GM18498 (cell line): ENCODE measurements around the gene PCP4L1.

Experiments
- ATAC-seq: cut with Tn5 transposase; IDR thresholded peaks from one replicate; pipeline ENCODE4 v1.9.1; 2021; ENCODE audit warnings: mild to moderate bottlenecking, moderate library complexity; ENCODE audit not compliant: unreplicated experiment

PCP4L1 gene

DNA sequence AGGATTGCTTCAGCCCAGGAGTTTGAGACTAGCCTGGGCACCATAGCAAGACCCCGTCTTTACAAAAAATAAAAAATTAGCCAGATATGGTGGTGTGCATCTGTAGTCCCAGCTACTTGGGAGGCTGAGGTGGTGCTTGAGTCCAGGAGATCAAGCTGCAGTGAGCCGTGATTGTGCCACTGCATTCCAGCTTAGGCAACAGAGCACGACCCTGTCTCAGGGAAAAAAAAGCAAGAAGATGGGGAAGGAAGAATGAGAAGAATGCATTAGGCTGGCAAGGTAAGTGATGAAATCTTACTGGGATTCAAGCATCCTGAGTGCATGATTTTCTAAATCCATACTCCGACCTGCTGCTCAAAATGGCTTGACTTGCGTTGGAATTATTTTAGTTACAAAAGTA is 6.8 kb downstream of the PCP4L1 start:
- ATAC-seq: no peak

DNA sequence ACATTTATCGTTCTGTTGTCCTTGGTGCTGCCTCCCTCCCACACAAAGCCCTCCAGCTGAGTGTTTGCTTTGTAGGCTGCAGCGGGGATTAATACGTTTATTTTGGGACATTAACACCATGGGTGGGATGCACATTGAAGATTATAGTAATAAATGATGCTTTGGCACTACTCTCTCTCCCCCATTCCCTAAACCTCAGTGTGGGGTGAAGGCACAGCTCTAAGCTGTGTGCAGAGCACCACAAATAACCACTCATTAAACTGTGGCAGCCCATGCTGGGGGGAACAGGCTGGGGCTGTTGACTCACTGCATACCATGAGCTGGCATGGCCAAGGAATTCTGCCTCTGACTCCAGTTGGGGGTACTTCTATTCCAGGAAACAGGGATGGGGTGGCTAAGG is 7.7 kb downstream of the PCP4L1 start:
- ATAC-seq: no peak

DNA sequence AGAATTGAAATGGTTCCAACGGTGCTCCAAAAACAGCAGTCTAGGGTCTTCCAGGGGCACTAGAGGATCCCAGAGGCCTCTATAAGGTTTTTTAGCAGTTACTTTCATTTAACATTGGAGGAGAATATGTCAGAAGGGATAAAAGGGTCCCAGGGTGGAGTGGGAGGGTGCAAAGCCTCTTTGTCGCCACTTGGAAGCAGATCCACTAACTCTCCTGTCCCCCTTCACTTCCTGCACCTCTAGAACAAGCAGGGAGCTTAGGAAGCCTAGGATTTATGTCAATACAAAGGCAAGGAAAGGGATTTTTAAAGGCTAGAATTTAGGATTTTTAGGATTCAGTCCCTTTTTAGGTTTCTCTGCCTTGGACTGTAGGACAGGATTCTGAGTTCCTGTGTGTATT is 8.3 kb downstream of the PCP4L1 start:
- ATAC-seq: no peak

DNA sequence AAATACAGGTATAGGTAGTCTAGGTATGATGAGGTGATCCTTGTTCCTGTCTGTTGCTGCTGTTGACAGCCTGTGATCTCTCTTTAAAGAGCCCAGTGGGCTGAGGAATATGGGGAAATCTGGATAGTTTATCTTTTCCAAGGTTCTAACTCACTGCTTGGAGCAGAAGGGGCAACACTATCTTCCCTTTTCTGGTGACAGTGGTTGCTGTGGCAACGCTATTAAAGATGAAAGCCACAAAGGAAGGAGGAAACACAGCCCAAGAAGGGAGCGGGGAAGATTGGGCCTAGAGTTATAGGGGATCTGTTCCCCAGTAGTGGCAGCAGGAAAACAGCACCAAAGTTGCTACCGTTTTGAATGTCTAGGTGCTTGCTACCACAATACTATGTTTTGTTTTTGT is 8.8 kb downstream of the PCP4L1 start:
- ATAC-seq: no peak

DNA sequence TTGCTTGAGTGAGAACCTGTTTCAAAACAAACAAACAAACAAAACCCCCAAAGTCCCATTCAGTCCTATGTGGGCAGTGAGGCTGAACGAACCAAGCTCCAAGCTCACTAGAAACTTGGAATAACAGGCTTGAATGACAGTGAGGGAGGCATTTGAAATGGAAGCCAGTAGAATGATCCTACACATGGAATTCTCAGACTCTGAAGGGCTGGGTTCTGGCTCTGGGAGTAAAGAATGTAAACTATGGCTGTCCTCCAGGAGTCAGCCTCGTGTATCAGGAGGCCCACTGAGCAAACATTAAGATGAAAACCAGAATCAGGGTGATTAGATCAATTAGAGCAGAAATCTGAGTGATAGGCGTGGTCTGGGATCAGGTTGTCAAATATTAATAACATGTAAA is 14.9 kb downstream of the PCP4L1 start:
- no peak for ATAC-seq

DNA sequence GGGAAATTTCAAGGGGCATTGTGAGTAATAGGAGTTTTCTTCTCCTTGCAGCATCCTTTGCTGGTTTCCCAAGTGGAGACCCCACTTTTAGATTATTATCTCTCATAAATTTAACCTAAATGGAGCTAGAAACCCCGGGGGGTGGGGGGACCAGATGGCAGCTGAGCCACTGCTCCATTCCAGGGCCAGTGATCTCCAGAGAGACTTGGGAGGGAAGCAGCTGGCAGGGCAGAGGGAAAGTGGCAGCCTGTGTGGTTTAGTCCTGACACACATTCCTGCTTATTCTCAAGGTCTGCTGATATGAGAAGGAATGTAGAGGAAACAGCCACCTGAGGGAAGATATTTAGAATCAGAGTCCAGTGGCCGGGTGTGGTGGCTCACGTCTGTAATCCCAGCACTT is 16.3 kb downstream of the PCP4L1 start:
- ATAC-seq: no peak

DNA sequence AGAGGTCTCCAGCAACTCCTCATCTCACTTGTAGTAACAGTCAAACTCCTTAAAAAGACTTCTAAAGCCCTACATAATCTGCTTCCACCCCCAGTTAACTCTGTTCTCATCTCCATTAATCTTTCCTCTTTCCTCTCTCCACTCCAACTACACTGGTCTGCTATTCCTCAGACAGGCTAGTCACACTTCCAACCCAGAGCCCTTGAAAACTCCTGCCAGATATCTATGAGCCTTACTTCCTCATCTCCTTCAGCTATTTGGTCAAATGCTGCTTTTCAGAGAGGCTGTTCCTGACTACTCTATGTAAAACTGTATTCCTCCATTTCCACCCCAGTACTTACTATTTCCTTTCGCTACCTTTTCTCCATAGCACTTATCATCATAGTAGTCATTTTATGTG is 24.4 kb downstream of the PCP4L1 start:
- ATAC-seq: no peak

DNA sequence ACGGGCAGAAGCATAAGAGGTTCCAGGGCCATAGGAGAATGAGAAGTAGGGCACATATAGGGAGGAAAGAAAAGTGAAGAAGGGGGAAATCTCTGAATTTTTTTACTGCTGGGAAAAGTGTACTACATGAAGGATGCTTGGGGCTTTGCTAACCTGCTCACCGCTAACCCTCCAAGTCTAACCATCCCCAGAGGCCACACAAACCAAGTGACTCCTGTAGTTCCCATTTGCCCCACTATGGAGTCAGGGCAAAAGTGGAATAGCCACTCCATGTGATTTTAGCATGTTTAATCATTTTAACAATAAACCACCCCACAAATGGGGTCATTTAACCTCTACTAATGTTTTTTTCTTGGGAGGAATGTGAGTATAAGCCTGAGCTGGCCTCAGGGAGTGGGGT is 26.6 kb downstream of the PCP4L1 start:
- no peak for ATAC-seq

DNA sequence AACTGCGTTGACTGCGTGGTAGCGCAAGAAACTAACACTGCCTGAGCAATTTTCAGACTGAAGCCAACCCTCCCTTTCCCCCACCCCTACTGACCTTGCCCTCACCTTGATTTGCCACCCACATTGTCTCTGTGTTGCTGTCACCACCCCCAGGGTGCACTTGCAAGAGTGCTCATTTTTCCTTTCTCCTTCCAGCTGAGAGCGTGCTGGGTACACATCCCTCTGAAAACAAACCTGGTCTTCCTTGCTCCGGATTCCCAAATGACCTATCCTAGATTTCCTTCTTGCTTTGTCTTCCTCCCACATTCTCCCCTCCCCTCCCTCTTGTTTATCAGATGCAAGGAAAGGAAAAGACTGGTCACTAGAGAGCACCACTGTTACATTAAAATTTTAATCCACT is 27.0 kb downstream of the PCP4L1 start:
- ATAC-seq: no peak

DNA sequence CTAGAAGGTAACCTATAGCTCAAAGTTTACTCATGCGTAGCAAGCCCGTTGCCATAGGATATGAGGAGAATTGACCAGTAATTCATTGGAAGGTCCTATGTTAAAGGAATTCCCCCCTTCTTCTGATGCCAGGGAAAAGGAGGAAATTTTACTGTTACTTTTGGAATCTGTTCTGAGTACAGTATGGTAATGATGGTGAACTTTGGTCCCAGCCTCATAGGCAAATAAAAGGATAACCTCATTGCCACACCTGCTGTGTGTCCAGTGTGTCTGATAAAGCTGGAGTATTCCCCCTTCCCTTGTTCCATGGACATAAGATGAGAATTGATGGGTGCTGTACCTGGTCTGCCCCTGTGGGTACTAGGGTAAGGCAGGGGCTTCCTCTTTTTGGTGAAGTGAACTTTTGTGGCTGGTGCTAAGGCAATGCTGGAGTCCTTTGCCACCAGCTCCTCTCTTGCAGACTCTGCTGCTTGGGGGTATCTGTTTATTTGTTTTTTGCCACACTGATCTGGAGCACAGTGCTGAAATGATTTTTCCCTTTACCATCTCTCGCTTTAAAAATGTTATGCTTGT is 29.0 kb downstream of the PCP4L1 start:
- ATAC-seq: no peak

DNA sequence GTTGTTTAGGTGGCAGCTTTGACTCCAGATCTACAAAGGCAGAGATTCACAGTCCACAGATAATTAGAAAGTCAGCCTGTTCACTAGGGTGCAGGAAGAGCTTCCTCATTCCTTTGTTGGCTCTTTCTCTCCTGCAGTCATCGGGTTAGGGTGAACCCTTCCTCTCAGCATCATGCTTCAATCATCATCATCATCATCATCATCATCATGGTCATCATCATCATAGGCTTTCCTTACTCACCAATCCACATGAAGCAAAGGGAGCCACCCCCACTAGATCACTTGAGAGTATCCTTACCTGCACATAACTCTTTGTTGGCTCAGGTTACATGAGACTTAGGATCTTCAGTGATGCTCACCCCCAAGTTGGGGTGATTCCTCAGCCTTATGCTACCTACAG is 32.2 kb downstream of the PCP4L1 start:
- ATAC-seq: no peak

DNA sequence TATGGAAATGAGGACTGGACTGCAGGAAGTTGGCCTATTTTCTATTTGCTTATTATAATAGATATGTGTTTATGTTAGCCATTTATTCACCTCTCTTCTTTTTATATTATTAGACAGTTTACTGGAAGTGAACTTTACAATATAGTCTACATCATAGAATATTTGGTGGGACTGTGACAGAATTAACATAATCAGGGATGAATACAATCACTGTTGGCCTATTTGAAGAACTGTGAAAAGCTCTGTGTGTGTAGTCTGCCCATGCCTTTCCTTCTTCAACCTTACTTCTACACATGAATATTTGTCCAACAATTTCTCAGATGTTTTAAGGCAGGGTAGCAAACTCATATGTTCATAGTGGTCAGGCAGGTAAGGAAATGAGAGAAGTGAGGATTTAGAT is 38.9 kb downstream of the PCP4L1 start:
- no peak for ATAC-seq

DNA sequence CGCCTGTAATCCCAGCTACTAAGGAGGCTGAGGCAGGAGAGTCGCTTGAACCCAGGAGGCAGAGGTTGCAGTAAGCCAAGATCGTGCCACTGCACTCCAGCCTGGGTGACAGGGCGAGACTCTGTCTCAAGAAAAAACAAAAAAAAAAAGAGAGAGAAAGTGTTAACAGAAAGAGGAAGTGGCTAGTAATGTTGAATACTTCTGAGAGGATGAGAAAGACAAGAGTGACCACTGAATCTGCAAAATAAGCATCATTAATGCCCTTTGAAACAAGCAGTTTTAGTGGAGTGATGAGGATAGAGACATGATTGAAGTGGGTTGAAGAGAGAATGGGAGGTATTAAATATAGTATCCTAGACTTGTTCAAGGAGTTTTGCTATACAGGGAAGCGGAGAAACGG is 39.6 kb downstream of the PCP4L1 start:
- no peak for ATAC-seq

DNA sequence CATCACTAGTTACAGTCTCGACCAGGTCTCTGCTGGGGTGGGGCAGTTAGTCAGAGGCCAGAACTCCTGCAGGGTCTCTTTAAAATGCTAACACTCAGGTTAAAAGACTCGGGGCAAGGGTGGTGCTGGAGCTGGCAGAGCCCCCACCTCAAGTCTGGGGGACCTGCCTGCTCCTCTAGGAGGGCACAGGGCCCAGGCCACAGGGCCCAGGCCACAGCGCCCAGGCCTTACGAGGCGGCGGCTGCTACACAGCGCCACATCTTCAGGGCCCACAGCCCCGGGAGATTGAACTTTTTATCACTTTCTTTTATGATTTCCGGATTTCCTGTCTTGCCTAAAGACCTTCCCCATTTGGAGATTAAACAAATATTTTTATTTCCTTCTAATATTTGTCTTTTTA is 40.8 kb downstream of the PCP4L1 start:
- ATAC-seq: no peak

DNA sequence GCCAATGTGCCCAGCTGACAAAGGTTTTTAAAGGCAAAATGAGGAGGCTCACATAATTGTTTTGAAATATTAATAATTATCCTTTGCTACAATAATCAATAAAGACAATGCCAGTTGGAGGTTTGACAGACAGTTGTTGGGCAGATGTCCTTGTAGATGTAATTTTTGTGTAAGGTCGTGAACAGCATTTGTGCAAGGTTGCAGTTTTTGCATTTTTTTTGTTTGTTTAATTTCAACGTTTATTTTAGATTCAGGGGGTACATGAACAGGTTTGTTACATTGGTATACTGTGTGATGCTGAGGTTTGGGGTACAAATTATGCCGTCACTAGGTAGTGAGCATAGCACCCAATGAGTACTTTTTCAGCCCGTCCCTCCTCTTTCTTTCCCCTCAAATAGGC is 41.9 kb downstream of the PCP4L1 start:
- no peak for ATAC-seq

DNA sequence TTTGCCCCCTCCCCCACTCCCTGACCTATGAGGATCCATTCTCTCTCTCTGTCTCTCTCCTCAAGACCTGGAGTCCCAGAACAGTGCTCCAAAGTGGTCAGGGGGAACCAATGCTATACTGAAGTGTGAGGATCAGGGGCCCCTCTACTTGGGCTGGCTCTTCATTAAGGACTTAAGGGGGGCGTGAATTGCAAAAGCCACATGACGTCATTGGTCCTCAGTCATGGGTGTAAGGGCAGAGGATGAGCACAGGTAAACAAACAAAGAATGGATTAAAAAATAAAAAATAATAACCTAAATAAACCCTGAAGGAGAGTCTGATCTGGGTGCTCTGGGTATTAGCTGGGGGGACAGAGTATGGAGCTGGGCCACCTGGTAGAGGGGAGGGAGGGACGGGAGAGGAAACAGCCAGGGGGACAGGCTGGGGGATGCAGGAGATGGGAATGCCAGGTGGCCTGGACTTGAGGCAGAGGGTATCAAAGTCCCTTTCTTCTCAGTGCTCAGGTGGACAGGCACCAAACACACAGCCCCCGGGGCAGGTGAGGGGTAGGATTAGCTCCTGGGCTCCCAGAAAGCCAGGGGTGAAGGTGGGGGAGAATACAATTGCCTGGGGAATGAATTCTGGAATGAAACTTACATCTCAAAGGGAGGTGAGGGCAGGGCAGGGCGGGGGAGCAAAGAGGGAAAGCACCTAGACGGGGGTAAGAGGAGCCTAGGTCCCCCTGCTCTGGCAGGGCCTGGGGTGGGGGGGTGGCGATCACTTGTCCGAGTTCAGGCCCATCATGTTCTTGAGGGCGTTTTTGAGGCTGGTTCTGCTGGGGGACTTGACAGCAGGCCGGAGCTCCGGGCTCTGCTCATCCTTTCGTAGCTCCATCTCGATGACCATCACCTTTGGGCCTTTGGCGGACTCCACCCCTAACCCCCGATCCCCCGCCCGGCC is 46.7 kb downstream of the PCP4L1 start:
- no peak for ATAC-seq

DNA sequence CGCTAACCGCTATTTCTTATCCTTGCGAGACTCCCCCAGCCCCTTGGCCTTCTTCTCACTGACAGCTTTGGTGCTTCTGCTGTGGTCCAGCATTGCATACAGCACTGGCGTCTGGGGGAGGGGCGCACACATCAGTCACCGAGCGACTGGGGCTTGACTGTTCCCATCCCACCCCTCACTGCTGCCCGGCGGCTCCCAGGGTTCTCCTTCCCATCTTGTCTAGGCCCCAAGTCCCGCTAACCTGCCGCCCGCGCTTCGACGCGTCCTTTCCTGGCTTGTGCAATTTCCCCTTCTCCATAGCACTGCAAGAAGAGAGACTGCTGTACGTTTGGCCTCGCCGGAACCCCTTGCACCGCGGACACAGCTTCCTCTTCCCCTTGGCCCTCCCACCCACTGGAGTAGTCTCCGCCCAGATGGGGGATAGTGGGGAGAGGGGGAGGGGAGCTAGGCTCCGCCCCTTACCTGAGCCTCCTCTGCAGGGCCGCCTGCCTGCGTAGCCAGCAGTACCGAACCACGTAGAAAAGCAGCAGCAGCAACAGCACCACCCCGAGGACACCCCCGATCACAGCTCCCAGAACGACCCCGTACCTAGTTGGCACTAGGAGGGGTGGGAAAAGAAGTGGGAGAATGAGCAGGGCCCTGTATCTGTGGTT is 47.4 kb downstream of the PCP4L1 start:
- peak; percentile 83 for ATAC-seq

DNA sequence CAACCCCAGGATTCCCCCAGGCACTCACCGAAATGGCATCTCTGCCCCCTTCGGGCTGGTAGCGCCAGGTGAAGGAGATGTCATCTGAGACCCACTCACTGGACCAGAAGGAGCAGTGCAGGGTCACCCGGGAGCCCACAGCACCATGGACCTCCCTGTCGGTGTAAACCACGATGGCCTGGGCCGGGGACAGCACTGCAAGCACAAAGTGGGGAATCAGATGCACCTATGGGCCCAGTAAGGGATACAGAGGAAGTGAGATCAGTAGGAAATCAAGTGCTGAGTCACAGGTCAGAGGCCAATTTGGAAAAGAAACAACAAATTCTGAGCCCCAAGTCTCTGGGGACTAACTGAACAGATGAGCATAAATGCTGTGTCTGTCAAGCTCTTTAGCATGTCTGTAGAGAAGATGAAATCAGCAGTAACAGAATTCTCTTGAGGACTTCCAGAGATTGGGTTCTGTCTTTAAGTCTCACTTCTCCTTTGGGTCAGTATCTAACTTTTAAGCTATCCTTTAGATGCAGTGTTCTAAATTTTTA is 48.8 kb downstream of the PCP4L1 start:
- ATAC-seq: no peak

DNA sequence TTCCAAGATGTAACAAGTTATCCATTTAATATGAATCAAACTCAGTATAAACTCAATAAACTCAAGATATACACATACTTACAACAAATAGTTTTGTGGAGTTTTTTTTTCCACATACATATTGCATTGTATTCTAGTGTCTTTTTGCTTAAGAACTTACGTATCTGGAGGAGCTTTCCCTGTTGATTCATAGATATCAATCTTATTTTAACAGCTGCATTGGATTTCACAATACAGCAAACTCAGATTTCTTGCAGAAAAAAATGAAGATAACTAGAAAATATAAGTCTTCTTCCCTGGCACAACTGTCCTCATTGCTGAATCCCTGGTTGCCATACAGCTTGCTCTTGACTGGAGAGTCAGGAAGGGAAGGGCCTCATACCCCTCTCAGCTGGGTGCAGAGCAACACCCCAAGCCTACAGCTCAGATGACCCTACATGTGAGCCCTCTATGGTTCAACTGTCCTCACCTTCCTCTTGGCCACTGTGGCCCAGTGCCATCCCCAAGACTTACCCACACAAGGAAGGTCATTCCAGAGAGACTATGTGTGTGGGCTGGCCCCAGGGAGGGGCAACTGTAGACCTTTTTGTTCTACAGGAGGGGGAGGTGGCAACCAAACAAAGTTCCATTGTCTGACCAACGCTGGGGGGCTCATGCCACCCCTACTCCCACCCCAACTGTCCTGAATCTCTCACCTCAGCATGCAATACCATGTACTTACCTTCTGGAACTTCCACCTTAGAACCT is 49.5 kb downstream of the PCP4L1 start:
- ATAC-seq: no peak

DNA sequence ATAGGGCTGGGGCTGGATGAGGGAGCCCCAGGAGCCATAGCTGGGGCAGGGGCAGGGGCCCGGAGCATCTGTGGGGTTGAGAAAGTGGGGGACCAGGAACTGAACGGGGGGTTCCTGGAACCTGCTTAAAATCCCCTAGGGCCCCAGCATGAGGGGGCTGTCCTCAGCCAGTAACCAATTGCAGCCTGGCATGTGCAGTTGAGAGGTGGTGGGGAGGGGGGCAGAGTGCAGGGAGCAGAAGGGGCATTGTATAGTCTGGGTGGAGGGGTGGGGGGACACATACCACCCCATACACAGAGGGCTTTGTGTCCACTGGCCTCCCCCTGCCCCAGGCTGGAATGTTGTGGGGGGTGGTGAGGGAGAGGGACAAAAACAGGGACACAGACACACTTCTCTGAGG is 51.3 kb downstream of the PCP4L1 start, which contains the start of gene MPZ:
Gene MPZ (minus strand): TSS at position 101 of the 400 bp plus-strand sequence. CDS start 63 bp downstream, at position 38.
- no peak for ATAC-seq

DNA sequence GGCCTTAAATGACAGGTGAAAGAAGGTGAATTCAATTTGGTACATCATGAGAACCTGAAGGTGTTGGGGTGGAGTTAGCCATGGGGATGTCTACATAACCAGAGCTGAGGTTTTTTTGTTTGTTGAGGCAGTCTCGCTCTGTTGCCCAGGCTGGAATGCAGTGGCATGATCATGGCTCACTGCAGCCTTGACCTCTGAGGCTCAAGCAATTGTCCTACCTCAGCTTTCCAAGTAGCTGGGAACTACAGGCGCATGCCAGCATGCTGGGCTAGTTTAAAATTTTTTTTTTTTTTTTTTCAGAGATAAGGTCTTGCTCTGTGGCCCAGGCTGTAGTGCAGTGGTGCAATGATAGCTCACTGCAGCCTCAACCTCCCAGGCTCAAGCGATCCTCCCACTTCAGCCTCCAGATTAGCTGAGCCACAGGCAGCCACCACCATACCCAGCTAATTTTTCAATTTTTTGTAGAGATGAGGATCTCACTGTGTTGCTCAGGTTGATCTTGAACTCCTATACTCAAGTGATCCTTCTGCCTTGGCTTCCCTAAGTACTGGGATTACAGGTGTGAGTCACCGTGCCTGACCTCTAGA is 53.1 kb downstream of the PCP4L1 start:
- ATAC-seq: no peak
